Measurements from ENCODE around the gene TPST1. TPM values are rescaled to one million over a fixed set of nuclear protein-coding genes. Genes with fewer than 3 reads are reported as not detected.

Gene TPST1
- total and polyA plus RNA-seq, 9 of the 15 experiments (the other 6 are each of a cell fraction or from before 2014, with no cell fraction given): 0.15 to 2.2 (median 0.53) TPM

DNA sequence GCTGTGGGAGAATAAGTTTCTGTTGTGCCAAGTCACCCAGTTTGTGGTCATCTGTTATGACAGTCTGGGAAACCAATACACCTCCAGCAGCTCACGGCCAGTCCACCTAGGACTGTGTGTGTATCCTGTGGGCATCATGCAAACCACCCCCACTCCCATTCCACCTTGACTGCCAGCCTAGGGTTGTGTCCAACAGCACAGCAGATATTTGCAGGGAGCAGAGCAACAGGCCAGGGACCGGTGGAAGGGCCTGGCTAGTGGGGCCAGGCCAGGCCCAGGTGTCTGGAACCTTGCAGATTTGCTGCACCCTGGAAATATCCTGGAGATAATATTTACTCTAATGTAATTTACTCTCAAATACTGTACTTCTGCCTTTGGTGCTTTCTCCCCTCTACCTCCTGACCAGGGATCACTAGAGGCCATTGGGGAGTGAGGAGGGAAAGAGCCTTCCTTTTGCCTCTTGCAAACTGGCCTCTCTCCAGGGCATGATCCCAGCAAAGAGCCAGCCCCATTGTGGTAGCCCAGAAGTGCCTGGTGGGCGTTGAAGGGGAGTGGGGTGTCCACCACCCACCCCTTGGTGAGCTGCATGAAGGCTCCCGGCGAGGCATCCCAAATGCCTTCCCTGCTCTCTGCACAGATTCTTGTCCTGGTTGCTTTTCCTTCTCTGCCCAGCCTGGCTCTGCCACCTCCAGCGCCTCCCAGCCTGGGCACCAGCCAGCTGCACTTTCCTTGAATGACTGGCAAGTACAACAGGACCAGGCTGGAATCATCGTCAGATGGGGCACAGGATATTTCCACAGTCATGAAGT lies 15.2 kb upstream of the TPST1 start (continued):
- TF ChIP-seq, protein P1, sequence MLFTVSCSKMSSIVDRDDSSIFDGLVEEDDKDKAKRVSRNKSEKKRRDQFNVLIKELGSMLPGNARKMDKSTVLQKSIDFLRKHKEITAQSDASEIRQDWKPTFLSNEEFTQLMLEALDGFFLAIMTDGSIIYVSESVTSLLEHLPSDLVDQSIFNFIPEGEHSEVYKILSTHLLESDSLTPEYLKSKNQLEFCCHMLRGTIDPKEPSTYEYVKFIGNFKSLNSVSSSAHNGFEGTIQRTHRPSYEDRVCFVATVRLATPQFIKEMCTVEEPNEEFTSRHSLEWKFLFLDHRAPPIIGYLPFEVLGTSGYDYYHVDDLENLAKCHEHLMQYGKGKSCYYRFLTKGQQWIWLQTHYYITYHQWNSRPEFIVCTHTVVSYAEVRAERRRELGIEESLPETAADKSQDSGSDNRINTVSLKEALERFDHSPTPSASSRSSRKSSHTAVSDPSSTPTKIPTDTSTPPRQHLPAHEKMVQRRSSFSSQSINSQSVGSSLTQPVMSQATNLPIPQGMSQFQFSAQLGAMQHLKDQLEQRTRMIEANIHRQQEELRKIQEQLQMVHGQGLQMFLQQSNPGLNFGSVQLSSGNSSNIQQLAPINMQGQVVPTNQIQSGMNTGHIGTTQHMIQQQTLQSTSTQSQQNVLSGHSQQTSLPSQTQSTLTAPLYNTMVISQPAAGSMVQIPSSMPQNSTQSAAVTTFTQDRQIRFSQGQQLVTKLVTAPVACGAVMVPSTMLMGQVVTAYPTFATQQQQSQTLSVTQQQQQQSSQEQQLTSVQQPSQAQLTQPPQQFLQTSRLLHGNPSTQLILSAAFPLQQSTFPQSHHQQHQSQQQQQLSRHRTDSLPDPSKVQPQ (CRISPR knock-in tag; IDR thresholded peaks at IDR 0.05; ENCODE audit: borderline replicate concordance): no peak
- TF ChIP-seq CAMTA2 (CRISPR knock-in tag; conservative IDR thresholded peaks at IDR 0.05): no peak
- no peak for TF ChIP-seq RBBP5 (IDR thresholded peaks at IDR 0.05; ENCODE audit: borderline replicate concordance, insufficient read depth, low read length, poor library complexity, severe bottlenecking)
- TF ChIP-seq, protein P2, sequence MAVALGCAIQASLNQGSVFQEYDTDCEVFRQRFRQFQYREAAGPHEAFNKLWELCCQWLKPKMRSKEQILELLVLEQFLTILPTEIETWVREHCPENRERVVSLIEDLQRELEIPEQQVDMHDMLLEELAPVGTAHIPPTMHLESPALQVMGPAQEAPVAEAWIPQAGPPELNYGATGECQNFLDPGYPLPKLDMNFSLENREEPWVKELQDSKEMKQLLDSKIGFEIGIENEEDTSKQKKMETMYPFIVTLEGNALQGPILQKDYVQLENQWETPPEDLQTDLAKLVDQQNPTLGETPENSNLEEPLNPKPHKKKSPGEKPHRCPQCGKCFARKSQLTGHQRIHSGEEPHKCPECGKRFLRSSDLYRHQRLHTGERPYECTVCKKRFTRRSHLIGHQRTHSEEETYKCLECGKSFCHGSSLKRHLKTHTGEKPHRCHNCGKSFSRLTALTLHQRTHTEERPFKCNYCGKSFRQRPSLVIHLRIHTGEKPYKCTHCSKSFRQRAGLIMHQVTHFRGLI (CRISPR knock-in tag; IDR thresholded peaks at IDR 0.05): no peak

DNA sequence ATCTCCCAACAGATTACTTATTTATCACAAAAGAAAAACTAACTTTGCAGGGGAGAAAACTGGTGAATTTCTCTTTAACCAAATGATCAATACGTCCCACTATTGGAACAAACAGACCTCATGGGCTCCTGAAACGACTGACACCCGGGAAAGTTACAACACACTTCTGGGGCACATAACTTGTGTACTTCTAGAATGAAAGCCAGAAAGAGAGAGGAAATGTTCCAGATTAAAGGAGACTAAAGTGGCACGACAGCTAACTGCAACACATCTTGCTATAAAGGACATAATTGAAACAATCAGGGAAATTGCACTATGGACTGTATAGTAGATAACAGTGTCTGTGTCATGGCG lies 14.7 kb upstream of the TPST1 start:
- H3K27ac ChIP-seq (ENCODE audit: extremely low read depth, low read depth, low read length): no peak overlapping the region
- H3K9ac ChIP-seq (ENCODE audit: insufficient read depth in 1 of 2, low read depth in 2 of 2, low read length in 2 of 2): no peak overlapping the region
- POLR2A ChIA-PET: interaction anchor here (0.5 kb wide), 1 partner anchor 11 kb away, joined by 3 read pairs; no protein-coding TSS in a partner anchor
- H2AFZ ChIP-seq (ENCODE audit: low read depth, low read length): no peak overlapping the region
- no peak for ATAC-seq
- intact Hi-C loops (cut with micrococcal nuclease): no loop called here
- no peaks in the 10 kb centered on the region for H3K4me1 ChIP-seq (replicated peaks in 1 of 2; ENCODE audit: control insufficient read depth in 2 of 2, insufficient read depth in 2 of 2, low read length in 2 of 2)
- no peak for DNase-seq (ENCODE audit: extremely low read depth in 1 of 4, low spot score in 3 of 4)
- H4K20me1 ChIP-seq (replicated peaks; ENCODE audit: control insufficient read depth, insufficient read depth, low read length): no peaks in the 10 kb centered on the region
- H3K9me3 ChIP-seq (replicated peaks; ENCODE audit: control insufficient read depth, insufficient read depth, low read depth, low read length): peaks cover 3% of the 10 kb centered on the region; the same call in 1 of the 2 replicates
- no peaks in the 10 kb centered on the region for H3K79me2 ChIP-seq (ENCODE audit: control insufficient read depth, insufficient read depth, low read length)
- no peak for FAIRE-seq
- H3K27me3 ChIP-seq (ENCODE audit: control insufficient read depth in 2 of 2, insufficient read depth in 2 of 2, low read length in 2 of 2): peaks cover 8 to 23% of the 10 kb centered on the region in 2 experiments; a peak in 4 of 5 replicates
- CTCF ChIA-PET (ENCODE audit: low intra/inter-chr PET ratio): no interaction called here
- no peaks in the 10 kb centered on the region for H3K9me1 ChIP-seq (ENCODE audit: control insufficient read depth, insufficient read depth, low read length)
- no peak overlapping the region for H3K4me2 ChIP-seq (ENCODE audit: insufficient read depth, low read length)
- H3K4me3 ChIP-seq: no peak overlapping the region
- H3K36me3 ChIP-seq (ENCODE audit: control insufficient read depth, insufficient read depth, low read length): no peaks in the 10 kb centered on the region
- in situ Hi-C loops (cut with MboI): no loop called here
- BruUV-seq (replicated peaks): no TSS peak
- WGBS (ENCODE audit: insufficient coverage, low coverage, missing lambda C conversion rate): 3% methylated on average over 5 of the region's 5 CpGs
- TF ChIP-seq ZNF57 (CRISPR knock-in tag; IDR thresholded peaks at IDR 0.05) (no peak), ZNF324 (CRISPR knock-in tag; IDR thresholded peaks at IDR 0.05) (no peak), KLF13 (tag; IDR thresholded peaks at IDR 0.05; ENCODE audit: borderline replicate concordance, low read depth) (no peak), ZFX (CRISPR knock-in tag; IDR thresholded peaks at IDR 0.05) (no peak), ID3 (CRISPR knock-in tag; IDR thresholded peaks at IDR 0.05) (no peak), ID3 (tag; IDR thresholded peaks at IDR 0.05) (no peak), CREB1 (IDR thresholded peaks at IDR 0.05) (no peak), CREB1 (CRISPR knock-in tag; IDR thresholded peaks at IDR 0.05) (no peak)
- TF ChIP-seq, protein P1 (CRISPR knock-in tag; IDR thresholded peaks at IDR 0.05; ENCODE audit: borderline replicate concordance): no peak

Measured in K562 (cell line).